ENCODE data around the gene TANC1. TPM values are rescaled to one million over a fixed set of nuclear protein-coding genes. Genes with fewer than 3 reads are reported as not detected.

TANC1 gene
- total RNA-seq, 2 experiments from 2014 or later = 0.70 to 0.92 TPM

- Mint-ChIP-seq H3K27me3 (peaks cover 3% of the 10 kb centered on the region), H3K4me1 (ENCODE audit: low read depth) (no peaks in the 10 kb centered on the region), H3K36me3 (ENCODE audit: low read depth) (peaks cover 1% of the 10 kb centered on the region), H3K27ac (no peak overlapping the region), H3K9me3 (no peaks in the 10 kb centered on the region), H3K4me3 (no peak overlapping the region)
- intact Hi-C loops (cut with micrococcal nuclease) = no loop called here
- ChIA-PET POLR2A (no interaction called here), CTCF (no interaction called here)
- TF ChIP-seq CTCF (IDR thresholded peaks at IDR 0.05) = no peak
- ATAC-seq = no peak
- DNase-seq = no peak
Measured at GRCh38 chr2:159004849-159005248, 36.4 kb downstream of the TANC1 start.

DNA sequence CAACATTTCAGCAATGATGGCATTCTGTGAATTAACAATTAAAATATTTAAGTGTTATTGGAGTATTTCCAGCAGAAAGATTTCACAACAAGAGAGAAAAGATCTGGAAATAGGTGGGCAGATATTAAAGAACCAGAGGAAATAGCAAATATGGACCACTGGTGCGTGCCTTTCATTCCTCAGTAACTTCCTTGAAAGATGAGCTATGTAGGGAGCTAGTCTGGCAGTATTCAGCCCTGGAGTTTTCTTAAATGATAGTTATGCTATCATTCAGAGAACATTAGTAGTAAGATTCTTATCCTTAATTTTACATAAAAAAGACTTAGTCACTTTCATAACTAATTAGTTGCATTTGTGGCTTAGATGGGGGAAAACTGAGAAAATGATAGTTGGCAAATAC lies 41.5 kb downstream of the TANC1 start:
- POLR2A ChIA-PET = no interaction called here
- H3K4me3 Mint-ChIP-seq = no peak overlapping the region
- ATAC-seq = no peak
- no peak for TF ChIP-seq CTCF (IDR thresholded peaks at IDR 0.05)
- no peak for DNase-seq
- H3K27me3 Mint-ChIP-seq = peaks cover 3% of the 10 kb centered on the region
- H3K9me3 Mint-ChIP-seq = peaks cover 9% of the 10 kb centered on the region
- H3K36me3 Mint-ChIP-seq (ENCODE audit: low read depth) = no peaks in the 10 kb centered on the region
- H3K27ac Mint-ChIP-seq = no peak overlapping the region
- peaks cover 3% of the 10 kb centered on the region for H3K4me1 Mint-ChIP-seq (ENCODE audit: low read depth)
- CTCF ChIA-PET = interaction anchor here (0.6 kb wide), 1 partner anchor 183 kb away, joined by 3 read pairs; no protein-coding TSS in a partner anchor
- intact Hi-C loops (cut with micrococcal nuclease) = no loop called here

DNA sequence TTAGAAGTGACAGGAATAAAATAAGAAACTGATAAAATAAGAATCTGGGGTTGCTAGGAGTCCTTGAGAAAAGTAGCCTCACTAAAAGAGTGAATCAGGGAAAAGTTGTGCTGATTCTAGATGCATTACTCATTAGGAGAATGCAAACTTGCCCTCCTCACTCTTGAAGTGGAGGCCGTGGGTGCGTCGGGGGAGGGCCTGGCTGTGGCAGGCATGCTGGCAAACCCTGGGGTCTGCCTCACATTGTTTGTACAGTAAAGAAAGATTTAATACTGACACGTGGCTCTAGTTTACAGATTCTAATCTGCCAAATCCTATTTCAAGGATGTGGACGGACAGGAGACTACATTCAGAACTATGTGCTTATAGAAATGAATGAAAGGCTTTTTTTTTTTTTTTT lies 41.9 kb downstream of the TANC1 start:
- POLR2A ChIA-PET = no interaction called here
- ATAC-seq (no peak), DNase-seq (peak; percentile 16)
- Mint-ChIP-seq H3K4me3 (no peak overlapping the region), H3K9me3 (peaks cover 10% of the 10 kb centered on the region), H3K27ac (no peak overlapping the region), H3K4me1 (ENCODE audit: low read depth) (peaks cover 3% of the 10 kb centered on the region), H3K36me3 (ENCODE audit: low read depth) (no peaks in the 10 kb centered on the region), H3K27me3 (peaks cover 3% of the 10 kb centered on the region)
- intact Hi-C loops (cut with micrococcal nuclease) = no loop called here
- CTCF ChIA-PET = no interaction called here
- TF ChIP-seq CTCF (IDR thresholded peaks at IDR 0.05) = no peak

DNA sequence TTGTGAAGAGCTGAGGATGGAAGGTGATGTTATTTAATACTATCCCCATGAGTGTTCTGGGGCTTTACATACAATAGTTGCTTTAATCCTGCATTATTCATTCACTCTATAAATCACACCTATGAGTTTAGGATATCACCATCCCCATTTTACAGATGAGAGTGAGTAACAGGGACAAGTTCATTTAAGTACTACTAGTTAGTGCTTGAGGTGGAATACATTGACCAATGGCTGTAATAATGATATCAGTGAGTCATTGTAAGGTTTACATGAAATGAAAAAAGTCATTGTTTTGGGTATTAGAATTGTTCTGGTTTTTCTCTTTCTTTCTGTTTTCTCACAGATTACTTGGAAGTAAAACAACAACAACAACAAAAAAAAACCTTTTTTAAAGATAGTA lies 42.5 kb downstream of the TANC1 start:
- H3K27me3 Mint-ChIP-seq = peaks cover 3% of the 10 kb centered on the region
- H3K4me1 Mint-ChIP-seq (ENCODE audit: low read depth) = peaks cover 3% of the 10 kb centered on the region
- TF ChIP-seq CTCF (IDR thresholded peaks at IDR 0.05) = no peak
- H3K36me3 Mint-ChIP-seq (ENCODE audit: low read depth) = no peaks in the 10 kb centered on the region
- H3K9me3 Mint-ChIP-seq = peaks cover 15% of the 10 kb centered on the region
- ChIA-PET CTCF (no interaction called here), POLR2A (no interaction called here)
- ATAC-seq (no peak), DNase-seq (no peak)
- H3K4me3 Mint-ChIP-seq = no peak overlapping the region
- intact Hi-C loops (cut with micrococcal nuclease) = no loop called here
- H3K27ac Mint-ChIP-seq = no peak overlapping the region

GRCh38 chr2:159012142-159012541 lies 43.7 kb downstream of the TANC1 start:
- ATAC-seq (no peak), DNase-seq (no peak)
- intact Hi-C loops (cut with micrococcal nuclease) = no loop called here
- H3K9me3 Mint-ChIP-seq = peaks cover 21% of the 10 kb centered on the region
- H3K4me3 Mint-ChIP-seq = no peak overlapping the region
- H3K4me1 Mint-ChIP-seq (ENCODE audit: low read depth) = peaks cover 3% of the 10 kb centered on the region
- ChIA-PET POLR2A (no interaction called here), CTCF (interaction anchor here (1.3 kb wide), 1 partner anchor 99 kb away, joined by 3 read pairs; no protein-coding TSS in a partner anchor)
- H3K36me3 Mint-ChIP-seq (ENCODE audit: low read depth) = no peaks in the 10 kb centered on the region
- TF ChIP-seq CTCF (IDR thresholded peaks at IDR 0.05) = no peak
- peaks cover 3% of the 10 kb centered on the region for H3K27me3 Mint-ChIP-seq
- no peak overlapping the region for H3K27ac Mint-ChIP-seq
